ENCODE results near the gene CAP2.
"Not testable (repeated sequence)": the region's sequence is repeated elsewhere in the genome, so short reads cannot be mapped to it uniquely, and the experiment has no call there.

The CAP2 gene

GRCh38 chr6:17385660-17386059, 7.7 kb upstream of the CAP2 start:
- Mint-ChIP-seq H3K36me3 (ENCODE audit: low read depth) (no peaks in the 10 kb centered on the region), H3K4me3 (no peak overlapping the region), H3K27ac (no peak overlapping the region), H3K27me3 (peaks cover 3% of the 10 kb centered on the region), H3K4me1 (ENCODE audit: low read depth) (no peaks in the 10 kb centered on the region), H3K9me3 (no peaks in the 10 kb centered on the region)
- intact Hi-C loops (cut with micrococcal nuclease), result no loop called here

DNA sequence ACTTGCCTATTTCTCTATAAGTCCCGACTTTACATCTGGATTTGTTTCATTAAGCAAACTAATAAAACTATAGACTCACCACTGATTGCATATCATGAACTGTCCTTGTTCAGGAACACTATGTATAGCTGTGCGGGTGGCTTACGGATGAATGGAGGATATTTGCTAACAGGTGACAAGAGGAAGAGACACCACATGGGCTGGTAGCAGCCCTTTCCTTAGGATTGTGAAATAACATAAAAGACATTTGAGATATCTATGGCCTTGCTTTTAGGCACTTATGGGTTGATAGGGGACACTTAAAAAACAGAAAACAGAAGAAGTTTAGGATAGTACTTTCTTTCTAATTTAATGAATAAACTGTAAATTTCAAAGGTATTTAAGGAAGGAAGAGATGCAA, 5.0 kb upstream of the CAP2 start:
- Mint-ChIP-seq H3K9me3 (no peaks in the 10 kb centered on the region), H3K4me1 (ENCODE audit: low read depth) (peaks cover 3% of the 10 kb centered on the region), H3K4me3 (no peak overlapping the region), H3K27ac (no peak overlapping the region), H3K27me3 (peaks cover 23% of the 10 kb centered on the region), H3K36me3 (ENCODE audit: low read depth) (no peaks in the 10 kb centered on the region)
- intact Hi-C loops (cut with micrococcal nuclease), result no loop called here

DNA sequence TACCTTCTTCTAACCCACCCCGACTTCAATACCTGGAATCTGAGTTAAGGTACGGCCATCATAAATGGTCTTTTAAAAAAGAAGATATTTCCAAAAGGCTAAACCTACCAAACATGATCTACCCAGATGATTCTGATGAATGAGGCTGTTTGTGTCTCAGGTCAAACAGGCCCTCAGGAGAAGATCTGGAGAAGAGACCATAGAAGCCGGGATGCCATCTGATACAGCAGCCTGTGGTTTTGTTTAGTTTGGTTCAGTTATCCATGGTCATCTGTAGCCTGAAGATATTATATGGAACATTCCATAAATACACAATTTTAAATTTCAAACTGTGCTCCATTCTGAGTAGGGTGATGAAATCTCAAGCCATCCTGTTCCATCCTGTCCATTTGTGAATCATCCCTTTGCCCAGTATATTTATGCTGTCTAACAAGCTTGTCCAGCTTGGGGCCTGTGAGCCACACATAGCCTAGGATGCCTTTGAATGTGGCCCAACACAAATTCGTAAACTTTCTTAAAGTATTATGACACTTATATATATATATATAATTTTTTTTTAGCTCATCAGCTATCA, 4.0 kb upstream of the CAP2 start:
- H3K9me3 Mint-ChIP-seq, result no peaks in the 10 kb centered on the region
- H3K27me3 Mint-ChIP-seq, result peaks cover 31% of the 10 kb centered on the region
- intact Hi-C loops (cut with micrococcal nuclease), result no loop called here
- H3K36me3 Mint-ChIP-seq (ENCODE audit: low read depth), result no peaks in the 10 kb centered on the region
- H3K27ac Mint-ChIP-seq, result no peak overlapping the region
- peaks cover 10% of the 10 kb centered on the region for H3K4me1 Mint-ChIP-seq (ENCODE audit: low read depth)
- H3K4me3 Mint-ChIP-seq, result no peak overlapping the region

DNA sequence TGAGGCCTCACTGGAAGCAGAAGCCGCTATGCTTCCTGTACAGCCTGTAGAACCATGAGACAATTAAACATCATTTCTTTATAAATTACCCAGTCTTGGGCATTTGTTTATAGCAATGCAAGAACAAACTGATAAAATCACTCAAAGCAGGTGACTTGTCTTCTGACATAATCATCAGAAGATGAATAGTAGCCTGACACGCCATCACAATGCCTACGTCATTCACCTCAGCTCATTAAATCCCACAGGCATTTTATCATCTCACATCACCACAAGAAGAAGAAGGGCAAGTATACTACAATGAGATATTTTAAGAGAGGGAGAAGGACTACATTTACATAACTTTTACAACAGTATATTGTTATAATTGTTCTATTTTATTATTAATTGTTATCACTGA, 3.1 kb upstream of the CAP2 start:
- Mint-ChIP-seq H3K4me1 (ENCODE audit: low read depth) (peaks cover 10% of the 10 kb centered on the region), H3K4me3 (no peak overlapping the region), H3K27ac (no peak overlapping the region), H3K36me3 (ENCODE audit: low read depth) (no peaks in the 10 kb centered on the region), H3K27me3 (peaks cover 39% of the 10 kb centered on the region), H3K9me3 (no peaks in the 10 kb centered on the region)
- intact Hi-C loops (cut with micrococcal nuclease), result no loop called here

DNA sequence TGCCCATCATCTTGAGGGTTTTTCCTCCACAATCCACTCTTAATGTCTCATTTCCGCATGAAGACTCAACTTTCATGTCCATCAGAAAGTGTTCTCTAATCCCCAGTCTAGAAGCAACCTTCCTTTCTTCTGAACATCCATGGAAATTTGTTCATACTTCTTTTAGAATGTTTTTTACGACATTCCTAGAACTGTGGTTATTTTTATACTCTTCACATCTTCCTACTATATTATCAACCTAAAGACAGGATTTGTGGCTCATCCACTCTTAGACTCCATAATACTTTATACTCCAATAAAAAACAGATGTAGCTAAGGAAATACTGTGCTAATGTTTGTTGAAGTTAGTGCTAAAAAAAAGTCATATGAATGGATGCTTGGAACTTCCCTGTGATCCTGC, 1.4 kb upstream of the CAP2 start:
- Mint-ChIP-seq H3K4me1 (ENCODE audit: low read depth) (peaks cover 10% of the 10 kb centered on the region), H3K36me3 (ENCODE audit: low read depth) (no peaks in the 10 kb centered on the region), H3K27ac (no peak overlapping the region), H3K9me3 (no peaks in the 10 kb centered on the region), H3K27me3 (peaks cover 44% of the 10 kb centered on the region), H3K4me3 (no peak overlapping the region)
- intact Hi-C loops (cut with micrococcal nuclease), result no loop called here

GRCh38 chr6:17393892-17394631, 667 bp downstream of the CAP2 start:
- Mint-ChIP-seq H3K27ac (no peak overlapping the region), H3K4me3 (peak overlapping the region; percentile 57), H3K9me3 (no peaks in the 10 kb centered on the region), H3K27me3 (peaks cover 46% of the 10 kb centered on the region), H3K4me1 (ENCODE audit: low read depth) (peaks cover 10% of the 10 kb centered on the region), H3K36me3 (ENCODE audit: low read depth) (no peaks in the 10 kb centered on the region)
- intact Hi-C loops (cut with micrococcal nuclease), result no loop called here

- Mint-ChIP-seq H3K36me3 (ENCODE audit: low read depth) (no peaks in the 10 kb centered on the region), H3K9me3 (no peaks in the 10 kb centered on the region), H3K4me1 (ENCODE audit: low read depth) (peaks cover 10% of the 10 kb centered on the region), H3K27ac (no peak overlapping the region), H3K4me3 (no peak overlapping the region), H3K27me3 (peaks cover 46% of the 10 kb centered on the region)
- intact Hi-C loops (cut with micrococcal nuclease), result no loop called here
Measured at GRCh38 chr6:17395112-17395511, 1.7 kb downstream of the CAP2 start.

- Mint-ChIP-seq H3K9me3 (no peaks in the 10 kb centered on the region), H3K4me1 (ENCODE audit: low read depth) (peaks cover 10% of the 10 kb centered on the region), H3K27ac (no peak overlapping the region), H3K4me3 (no peak overlapping the region), H3K27me3 (peaks cover 42% of the 10 kb centered on the region), H3K36me3 (ENCODE audit: low read depth) (no peaks in the 10 kb centered on the region)
- intact Hi-C loops (cut with micrococcal nuclease), result no loop called here
Measured at GRCh38 chr6:17396256-17396655, 2.9 kb downstream of the CAP2 start.

DNA sequence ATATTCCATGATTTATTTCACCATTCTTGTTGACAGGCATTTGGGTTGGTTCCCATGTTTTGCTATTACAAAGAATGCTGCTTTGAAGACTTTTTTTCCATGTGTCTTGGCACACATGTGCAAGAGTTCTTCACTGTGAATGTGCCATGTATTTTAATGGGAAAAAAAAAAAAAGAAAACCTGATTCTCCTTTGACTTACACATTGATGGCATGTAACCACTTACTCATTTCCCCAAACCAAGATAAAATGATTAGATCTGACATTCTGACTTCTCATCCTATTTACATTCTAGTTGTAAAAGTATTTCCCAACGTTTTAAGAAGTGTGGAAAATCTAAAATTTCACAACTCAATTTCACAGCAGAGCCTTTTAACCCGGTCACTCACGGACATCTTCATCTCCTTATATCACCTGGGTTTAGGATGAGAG, 4.4 kb downstream of the CAP2 start:
- Mint-ChIP-seq H3K4me1 (ENCODE audit: low read depth) (peaks cover 10% of the 10 kb centered on the region), H3K27me3 (peaks cover 31% of the 10 kb centered on the region), H3K9me3 (no peaks in the 10 kb centered on the region), H3K36me3 (ENCODE audit: low read depth) (no peaks in the 10 kb centered on the region), H3K27ac (no peak overlapping the region), H3K4me3 (no peak overlapping the region)
- intact Hi-C loops (cut with micrococcal nuclease), result no loop called here

DNA sequence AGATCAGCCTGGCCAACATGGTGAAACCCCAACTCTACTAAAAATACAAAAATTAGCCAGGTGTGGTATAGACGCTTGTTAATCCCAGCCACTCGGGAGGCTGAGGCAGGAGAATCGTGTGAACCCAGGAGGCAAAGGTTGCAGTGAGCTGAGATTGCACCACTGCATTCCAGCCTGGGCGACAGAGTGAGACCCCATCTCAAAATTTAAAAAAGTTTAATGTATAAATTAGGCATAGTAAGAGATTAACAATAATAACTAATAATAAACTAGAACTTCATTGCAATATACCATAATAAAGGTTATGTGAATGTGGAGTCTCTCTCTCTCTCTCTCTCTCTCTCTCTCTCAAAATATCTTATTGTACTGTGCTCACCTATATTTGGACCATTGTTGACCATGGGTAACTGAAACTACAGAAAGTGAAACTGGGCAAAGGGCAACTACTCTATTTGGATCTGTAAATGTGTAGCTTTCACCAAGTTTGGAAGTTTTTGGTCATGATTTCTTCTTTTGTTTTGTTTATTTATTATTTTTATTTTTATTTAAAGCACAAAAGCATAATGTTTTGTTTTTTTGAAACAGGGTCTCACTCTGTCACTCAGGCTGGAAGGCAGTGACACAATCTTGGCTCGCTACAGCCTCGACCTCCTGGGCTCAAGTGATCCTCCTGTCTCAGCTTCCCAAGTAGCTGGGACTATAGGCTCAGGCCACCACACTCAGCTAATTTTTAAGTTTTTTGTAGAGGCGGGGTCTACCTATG, 12.0 kb downstream of the CAP2 start:
- H3K4me1 Mint-ChIP-seq (ENCODE audit: low read depth); H3K4me3 Mint-ChIP-seq; intact Hi-C loops (cut with micrococcal nuclease); H3K27ac Mint-ChIP-seq; H3K27me3 Mint-ChIP-seq; H3K36me3 Mint-ChIP-seq (ENCODE audit: low read depth); H3K9me3 Mint-ChIP-seq: not testable (repeated sequence)

DNA sequence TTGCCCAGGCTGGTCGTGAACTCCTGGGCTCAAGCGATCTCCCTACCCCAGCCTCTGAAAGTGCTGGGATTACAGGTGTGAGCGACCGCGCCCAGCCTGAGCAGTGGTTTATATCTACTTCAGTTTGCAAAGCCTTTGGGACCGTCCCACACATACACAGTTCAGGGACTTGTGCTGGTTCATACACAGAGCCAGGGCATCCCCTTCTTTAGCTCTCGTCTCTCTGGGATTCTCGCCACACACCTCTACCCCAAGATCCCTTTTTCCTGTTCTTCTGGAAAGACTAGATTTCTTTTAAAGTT, 12.5 kb downstream of the CAP2 start:
- no peaks in the 10 kb centered on the region for H3K36me3 Mint-ChIP-seq (ENCODE audit: low read depth)
- intact Hi-C loops (cut with micrococcal nuclease), result no loop called here
- H3K4me1 Mint-ChIP-seq (ENCODE audit: low read depth), result no peaks in the 10 kb centered on the region
- H3K27me3 Mint-ChIP-seq, result peaks cover 1% of the 10 kb centered on the region
- H3K9me3 Mint-ChIP-seq, result no peaks in the 10 kb centered on the region
- no peak overlapping the region for H3K27ac Mint-ChIP-seq
- H3K4me3 Mint-ChIP-seq, result no peak overlapping the region

GRCh38 chr6:17408081-17408480, 14.7 kb downstream of the CAP2 start:
- Mint-ChIP-seq H3K9me3 (no peaks in the 10 kb centered on the region), H3K27ac (no peak overlapping the region), H3K27me3 (peaks cover 1% of the 10 kb centered on the region), H3K4me3 (no peak overlapping the region), H3K4me1 (ENCODE audit: low read depth) (no peaks in the 10 kb centered on the region), H3K36me3 (ENCODE audit: low read depth) (no peaks in the 10 kb centered on the region)
- intact Hi-C loops (cut with micrococcal nuclease), result no loop called here

GRCh38 chr6:17410281-17410680, 16.9 kb downstream of the CAP2 start:
- H3K9me3 Mint-ChIP-seq, result no peaks in the 10 kb centered on the region
- H3K27ac Mint-ChIP-seq, result no peak overlapping the region
- H3K36me3 Mint-ChIP-seq (ENCODE audit: low read depth), result no peaks in the 10 kb centered on the region
- H3K27me3 Mint-ChIP-seq, result no peaks in the 10 kb centered on the region
- H3K4me3 Mint-ChIP-seq, result no peak overlapping the region
- intact Hi-C loops (cut with micrococcal nuclease), result no loop called here
- no peaks in the 10 kb centered on the region for H3K4me1 Mint-ChIP-seq (ENCODE audit: low read depth)

DNA sequence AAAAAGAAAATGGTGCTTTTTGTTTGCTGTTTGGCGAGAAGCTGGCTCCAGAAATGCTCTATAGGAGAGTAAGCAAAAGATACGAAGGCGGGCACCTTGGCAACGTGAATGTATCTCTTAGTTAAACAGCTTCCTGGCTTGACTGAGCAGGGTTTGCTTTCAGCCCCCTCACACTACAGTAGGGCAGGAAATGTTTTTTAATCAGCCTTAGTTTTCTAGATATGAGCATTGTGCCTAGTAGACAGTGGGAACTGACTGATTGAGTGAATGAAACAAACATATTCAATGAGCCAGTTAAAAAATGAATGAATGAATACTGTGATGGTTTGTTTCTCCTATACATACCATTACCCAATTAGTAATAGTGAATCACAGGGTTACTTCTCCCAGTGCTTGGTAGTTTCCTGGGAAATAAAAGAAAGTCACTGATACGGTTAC, 19.9 kb downstream of the CAP2 start:
- Mint-ChIP-seq H3K9me3 (no peaks in the 10 kb centered on the region), H3K36me3 (ENCODE audit: low read depth) (no peaks in the 10 kb centered on the region)
- intact Hi-C loops (cut with micrococcal nuclease), result no loop called here

More for the DNA sequence above, 19.9 kb downstream of the CAP2 start:
- no peak overlapping the region for H3K4me3 Mint-ChIP-seq
- H3K4me1 Mint-ChIP-seq (ENCODE audit: low read depth), result no peaks in the 10 kb centered on the region
- H3K27me3 Mint-ChIP-seq, result peaks cover 1% of the 10 kb centered on the region
- no peak overlapping the region for H3K27ac Mint-ChIP-seq
